HG03469 (cell line): Measurements from ENCODE around the gene PCNP.
"Not testable (repeated sequence)": the region's sequence is repeated elsewhere in the genome, so short reads cannot be mapped to it uniquely, and the experiment has no call there.

ENCODE experiments used
- ATAC-seq: cut with Tn5 transposase; IDR thresholded peaks from one replicate; pipeline ENCODE4 v1.9.1; 2021; ENCODE audit warnings: mild to moderate bottlenecking, moderate library complexity, moderate number of reproducible peaks; ENCODE audit not compliant: unreplicated experiment

PCNP gene

DNA sequence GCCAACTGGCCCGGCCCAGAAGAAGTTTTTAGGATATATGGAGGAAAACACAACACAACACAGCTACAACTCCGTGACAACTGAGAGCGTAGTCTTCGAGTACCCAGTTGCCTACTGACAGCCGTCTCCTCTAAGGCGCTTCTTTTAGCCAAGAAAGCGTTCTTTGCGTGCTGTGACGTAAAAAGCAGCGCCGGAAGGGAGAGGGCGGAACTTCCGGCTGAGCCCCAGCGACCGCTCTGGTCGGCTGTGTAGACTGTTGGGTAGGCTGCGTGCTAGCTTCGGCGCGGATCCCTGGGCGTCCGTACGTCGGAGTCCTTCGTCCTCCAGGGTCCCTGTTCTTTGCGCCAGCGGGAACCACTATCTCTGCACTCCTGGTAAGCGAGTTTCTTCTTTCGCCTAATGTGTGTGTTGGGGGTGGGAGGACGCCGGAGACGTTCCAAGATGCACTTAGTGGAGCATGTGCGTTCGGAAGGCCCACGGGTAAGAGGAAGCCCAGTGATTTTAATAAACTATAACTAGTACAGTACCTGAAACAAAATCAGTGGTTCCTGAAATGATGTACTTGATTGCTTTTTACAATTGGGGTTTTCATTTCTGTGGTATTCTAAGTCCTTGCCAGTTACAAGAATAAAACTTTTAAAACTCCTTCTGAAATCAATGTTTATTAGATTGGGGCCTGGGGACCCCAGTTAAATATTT, 12.2 kb upstream of the PCNP start, which contains the start of gene TRMT10C:
Gene TRMT10C, plus strand, starts transcription at position 239 of the 699 bp plus-strand sequence. CDS start 2,914 bp downstream, outside the sequence.
- peak; percentile 99 for ATAC-seq

DNA sequence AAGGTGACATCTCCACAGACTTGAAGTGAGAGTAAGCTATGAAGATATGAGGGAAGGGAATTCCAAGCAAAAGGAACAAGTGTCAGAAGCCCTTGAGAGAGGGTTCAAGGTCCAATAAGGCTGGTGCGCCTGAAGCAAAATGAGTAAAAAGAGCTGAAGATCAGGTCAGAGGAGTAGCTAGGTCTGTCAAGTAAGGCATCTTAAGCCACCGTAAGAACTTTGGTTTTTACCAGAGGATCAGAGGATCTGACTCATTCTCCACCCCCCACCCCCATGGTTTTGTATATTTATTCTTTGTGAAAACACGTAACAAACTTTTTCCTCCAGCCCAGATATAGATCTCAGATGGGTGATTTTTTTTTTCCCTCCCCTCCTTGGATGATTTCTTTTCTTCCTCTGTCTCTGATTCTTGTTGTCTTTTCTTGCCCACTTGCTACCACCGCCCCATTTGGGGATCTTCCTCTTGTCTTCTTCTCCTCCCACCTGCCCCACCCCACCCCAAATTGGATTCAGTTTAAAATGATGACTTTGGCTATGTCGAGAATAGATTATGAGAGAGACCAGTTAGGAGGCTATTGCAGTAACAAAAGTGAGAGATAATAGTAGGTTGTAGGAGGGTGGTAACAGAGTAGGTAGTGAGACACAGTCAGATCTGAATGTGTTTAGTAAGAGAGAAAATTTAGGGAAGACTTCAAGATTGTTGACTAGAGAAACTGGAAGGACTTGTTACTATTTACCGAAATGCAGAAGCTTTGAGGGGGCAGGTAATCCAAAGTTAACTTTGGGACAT, 6.3 kb upstream of the PCNP start:
- no peak for ATAC-seq

DNA sequence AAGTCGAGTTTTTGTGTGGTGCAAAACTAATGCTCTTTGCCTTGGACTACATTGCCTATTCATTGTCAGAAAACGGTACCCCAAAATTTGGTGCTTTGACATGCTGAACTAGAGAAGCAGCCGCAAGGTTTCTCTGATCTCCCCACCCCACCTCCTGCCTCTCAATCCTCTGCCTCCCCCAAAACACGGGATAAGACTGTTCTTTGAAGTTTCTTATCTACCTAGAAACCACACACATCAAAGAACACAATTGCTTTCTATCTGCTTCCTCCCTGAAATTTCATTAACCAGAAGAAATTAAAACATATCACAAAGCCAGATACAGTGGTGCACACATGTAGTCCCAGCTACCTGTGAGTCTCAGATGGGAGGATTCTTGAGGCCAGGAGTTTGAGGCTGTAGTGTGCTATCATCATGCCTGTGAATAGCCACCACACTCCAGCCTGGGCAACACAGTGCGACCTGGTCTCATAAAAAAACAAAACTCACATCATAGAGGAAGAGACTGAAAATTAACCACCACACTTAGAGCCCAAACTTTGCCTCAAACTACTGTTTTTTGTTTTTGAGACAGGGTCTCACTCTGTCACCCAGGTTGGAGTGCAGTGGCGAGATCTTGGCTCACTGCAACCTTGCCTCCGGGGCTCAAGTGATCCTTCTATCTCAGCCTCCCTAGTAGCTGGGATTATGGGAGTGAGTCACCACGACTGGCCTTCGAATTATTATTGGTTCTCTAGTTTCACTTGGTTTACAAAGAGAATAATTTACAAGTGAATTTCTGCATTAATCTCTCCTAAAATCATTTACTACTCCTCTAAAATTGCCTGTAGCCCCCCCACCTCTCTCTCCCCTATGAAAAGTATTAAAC, 2.7 kb upstream of the PCNP start:
- ATAC-seq: no peak

DNA sequence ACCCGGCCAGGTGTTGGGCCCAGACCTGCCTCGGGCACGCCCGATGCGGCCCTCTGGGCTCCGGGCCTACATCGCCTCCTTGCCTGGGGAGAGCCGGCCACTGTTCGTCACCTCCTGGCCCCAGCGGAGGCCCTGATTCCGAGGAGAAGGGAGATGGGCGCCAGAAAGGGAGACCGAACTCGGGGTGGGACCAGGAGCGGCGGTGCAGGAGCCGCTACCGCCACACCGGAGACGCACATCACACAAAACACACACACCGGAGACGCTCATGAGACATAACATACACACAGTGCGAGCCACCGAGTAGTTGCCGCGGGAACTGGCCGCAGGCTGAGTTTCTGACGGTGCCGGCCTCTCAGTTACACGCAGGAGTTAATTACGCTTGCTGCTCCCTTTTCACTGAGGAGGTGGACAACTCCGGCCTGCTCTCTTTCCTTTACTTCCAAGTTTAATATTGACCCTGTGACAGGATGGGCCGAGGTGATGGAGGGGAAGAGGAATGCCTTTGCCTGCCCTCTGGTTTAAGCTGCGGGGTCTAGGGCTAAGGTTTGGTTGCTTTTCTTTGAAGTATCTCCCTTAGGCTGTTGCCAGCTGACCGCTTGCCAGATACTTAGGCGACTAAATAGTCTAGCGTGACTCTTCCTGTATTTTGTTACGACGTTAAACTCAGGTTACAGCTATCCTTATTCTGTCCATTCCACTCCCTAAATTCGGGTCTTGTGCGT, 570 bp downstream of the PCNP start:
- peak; percentile 29 for ATAC-seq

DNA sequence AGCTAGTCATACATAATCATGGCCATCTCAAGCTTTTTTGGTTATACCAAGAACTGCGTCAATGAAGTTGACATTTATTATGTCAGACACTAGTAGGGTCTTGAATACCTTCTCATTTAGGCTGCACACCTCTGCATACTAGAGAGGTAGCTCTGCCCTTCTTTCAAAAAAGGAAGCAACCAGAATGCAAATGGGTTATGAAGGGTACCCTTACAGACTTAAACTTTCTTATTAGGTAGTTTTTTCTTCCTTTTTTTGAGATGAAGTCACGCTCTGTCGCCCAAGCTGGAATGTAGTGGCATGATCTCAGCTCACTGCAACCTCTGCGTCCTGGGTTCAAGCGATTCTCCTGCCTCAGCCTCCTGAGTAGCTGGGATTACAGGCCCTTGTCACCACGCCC, 3.3 kb downstream of the PCNP start:
- no peak for ATAC-seq

DNA sequence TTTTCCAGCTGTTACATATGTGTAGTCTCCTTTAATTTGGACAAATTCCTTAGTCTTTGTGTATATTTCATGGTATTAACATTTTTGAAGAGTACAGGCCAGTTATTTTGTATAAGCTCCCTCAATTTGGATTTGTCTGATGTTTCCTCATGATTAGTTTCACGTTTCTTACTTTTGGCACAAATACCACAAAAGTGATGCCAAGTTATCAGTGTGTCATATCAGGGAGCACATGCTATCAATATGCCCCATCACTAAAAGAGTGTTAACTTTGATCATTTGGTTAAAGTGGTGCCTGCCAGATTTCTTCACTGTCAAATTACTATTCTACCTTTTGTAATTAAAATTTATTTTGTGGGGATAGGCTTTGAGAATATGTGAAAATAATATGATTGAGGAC, 14.6 kb downstream of the PCNP start:
- ATAC-seq: no peak

DNA sequence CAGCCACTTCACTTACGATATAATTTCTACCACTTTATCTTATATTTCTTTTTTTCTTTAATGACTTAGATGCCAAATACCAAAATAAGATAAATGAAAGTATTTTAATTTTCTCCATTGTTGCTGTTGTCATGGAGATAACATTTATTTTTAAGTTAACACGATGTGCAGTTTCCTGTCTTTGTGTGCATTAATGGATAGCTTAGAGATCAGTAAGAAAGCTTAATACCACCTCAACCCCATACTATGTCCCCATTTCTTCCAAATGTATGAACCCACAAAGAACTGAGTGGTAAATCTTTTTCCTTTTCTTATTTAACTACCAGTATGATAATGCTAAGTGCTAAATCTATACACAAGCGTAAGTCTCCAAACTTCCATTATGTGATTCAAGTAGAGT, 17.1 kb downstream of the PCNP start:
- ATAC-seq: no peak

DNA sequence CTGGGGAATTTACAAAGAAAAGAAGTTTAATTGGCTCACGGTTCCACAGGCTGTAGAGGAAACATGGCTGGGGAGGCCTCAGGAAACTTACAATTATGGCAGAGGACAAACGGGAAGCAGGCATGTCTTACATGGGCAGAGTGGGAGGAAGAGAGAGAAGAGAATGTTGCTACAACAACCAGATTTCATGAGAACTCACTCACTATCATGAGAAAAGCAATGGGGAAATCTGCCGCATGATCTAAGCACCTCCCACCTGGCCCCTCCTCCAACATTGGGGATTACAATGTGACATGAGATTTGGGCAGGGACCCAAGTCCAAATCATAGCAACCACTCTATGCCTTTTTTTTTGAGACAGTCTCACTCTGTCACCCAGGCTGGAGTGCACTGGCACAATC, 28.8 kb downstream of the PCNP start:
- no peak for ATAC-seq

DNA sequence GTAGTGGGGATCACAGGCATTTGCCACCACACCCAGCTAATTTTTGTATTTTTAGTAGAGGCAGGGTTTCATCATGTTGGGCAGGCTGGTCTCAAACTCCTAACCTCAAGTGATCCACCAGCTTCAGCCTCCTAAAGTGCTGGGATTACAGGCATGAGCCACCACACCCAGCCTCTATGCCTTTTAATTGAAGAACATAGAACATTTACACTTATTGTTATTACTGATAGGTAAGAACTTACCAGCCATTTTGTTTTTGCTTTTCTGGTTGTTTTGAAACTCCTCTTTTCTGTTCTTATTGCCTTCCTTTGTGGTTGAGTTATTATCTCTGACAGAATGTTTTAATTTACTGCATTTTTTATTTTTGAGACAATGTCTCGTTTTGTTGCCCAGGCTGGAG, 29.2 kb downstream of the PCNP start:
- no peak for ATAC-seq

DNA sequence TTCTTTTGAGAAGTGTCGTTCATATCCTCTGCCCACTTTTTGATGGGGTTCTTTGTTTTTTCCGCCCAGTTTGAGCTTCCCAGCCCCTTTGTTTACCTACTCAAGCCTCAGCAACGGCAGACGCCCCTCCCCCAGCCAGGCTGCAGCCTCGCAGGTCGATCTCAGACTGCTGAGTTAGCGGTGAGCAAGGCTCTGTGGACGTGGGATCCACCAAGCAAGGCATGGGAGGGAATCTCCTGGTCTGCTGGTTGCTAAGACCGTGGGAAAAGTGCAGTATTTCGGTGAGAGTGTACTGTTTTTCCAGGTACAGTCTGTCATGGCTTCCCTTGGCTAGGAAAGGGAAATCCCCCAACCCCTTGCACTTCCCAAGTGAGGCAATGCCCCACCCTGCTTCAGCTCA, 31.4 kb downstream of the PCNP start:
- not testable (repeated sequence) for ATAC-seq

DNA sequence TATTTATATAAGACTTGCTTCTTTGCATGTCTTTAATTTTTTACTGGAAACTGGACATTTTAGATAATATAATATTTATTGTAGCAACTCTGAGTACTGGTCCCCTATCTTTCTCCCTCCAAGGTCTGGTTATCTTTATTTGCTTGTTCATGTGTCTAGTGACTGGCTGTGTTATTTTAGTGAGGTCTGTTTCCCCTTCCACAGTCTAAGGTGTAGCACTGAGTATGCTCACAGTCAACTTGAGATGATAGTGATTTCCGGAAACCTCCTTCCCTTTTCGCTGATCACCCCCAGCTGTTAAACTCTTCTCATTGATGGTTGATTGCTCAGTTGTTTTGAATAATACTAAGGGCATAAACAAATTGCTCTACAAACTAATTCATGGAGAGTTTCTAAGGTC, 37.0 kb downstream of the PCNP start:
- ATAC-seq: peak; percentile 46

DNA sequence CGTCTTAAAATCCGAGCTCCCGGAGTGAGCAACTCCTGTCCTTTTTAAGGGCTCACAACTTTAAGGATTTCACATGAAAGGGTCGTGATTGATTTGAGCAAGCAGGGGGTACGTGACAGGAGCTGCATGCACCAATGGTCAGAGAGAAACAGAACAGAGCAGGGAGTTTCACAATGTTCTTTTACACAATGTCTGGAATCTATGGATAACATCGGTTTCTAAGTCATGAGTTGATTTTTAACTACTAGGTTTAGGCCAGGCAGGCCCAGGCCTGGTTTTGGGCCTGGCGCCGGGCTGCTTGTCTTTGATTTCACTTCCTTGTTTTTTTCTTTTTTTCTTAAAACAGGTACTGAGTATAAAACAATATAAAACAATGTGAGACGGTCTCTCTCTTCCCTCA, 39.0 kb downstream of the PCNP start:
- not testable (repeated sequence) for ATAC-seq

DNA sequence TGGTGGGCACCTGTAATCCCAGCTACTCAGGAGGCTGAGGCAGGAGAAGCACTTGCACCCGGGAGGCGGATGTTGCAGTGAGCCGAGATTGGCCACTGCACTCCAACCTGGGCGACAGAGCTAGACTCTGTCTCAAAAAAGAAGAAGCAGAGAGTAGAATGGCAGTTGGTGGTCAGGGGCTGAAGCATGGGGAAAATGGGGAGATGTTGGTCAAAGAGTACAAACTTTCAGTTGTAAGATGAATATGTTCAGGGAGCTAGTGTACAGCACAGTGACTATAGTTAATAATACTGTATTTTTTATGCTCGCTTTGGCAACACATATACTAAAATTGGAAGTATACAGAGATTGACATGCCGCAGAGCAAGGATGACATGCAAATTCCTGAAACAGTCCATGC, 41.5 kb downstream of the PCNP start:
- ATAC-seq: no peak

DNA sequence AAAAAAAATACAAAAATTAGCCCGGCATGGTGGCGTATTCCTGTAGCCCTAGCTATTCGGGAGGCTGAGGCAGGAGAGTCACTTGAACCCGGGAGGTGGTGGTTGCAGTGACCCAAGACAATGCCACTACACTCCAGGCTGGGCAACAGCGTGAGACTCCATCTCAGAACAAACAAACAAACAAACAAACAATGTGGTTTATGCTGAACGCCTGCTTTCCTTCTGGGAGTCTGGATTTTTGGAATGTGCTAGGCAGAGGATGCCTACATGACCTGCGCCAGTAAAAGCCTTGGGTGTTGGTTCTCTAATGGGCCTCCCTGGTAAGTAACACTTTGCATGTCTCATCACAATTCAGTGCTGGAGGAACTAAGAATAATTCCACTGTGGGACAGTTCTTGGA, 43.5 kb downstream of the PCNP start:
- ATAC-seq: no peak

DNA sequence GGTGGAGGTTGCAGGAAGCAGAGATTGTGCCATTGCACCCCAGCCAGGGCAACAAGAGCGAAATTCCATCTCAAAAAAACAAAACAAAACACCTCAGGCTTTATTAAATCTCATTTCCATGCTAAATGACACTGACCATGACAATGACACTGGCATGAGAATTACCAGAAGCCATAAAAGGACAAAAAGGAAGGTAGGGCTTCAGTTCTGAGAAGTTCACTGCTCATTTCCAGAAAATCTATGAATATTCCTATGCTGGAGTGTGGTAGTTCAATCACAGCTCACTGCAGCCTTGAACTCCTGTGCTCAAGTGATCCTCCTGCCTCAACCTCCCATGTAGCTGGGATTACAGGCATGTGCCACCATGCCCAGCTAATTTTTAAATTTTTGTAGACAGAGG, 44.7 kb downstream of the PCNP start:
- no peak for ATAC-seq

DNA sequence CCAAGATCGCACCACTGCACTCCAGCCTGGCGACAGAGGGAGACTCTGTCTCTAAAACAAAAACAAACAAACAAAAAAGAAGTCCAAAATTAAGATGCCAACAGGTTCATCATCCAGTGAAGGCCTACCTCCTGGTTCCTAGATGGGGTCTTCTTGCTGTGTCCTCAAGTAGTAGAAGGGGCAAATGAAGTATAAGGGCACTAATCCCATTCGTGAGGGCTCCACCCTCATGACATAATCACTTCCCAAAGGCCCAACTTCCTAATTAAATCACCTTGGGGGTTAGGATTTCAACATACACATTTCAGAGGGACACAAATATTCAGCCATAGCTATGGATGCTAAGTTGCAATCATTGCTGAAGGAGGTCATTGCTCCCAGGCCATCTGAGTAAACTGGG, 45.8 kb downstream of the PCNP start:
- no peak for ATAC-seq

DNA sequence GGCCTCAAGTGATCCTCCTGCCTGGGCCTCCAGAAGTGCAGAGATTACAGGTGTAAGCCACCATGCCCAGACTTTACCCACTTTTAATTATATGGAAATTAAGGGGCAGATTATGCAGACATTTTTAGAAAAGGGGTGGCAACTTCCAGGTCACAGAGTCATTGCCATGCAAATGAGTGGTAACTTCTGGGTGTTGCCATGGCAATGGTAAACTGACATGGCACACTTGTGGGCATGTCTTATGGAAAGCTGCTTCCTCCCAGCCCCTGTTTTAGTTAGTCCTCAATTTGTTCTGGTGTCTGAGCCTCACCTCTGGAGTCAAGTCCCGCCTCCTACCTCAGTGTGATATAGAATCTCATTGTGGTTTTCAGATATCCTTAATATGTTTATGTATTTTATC, 49.7 kb downstream of the PCNP start:
- no peak for ATAC-seq

DNA sequence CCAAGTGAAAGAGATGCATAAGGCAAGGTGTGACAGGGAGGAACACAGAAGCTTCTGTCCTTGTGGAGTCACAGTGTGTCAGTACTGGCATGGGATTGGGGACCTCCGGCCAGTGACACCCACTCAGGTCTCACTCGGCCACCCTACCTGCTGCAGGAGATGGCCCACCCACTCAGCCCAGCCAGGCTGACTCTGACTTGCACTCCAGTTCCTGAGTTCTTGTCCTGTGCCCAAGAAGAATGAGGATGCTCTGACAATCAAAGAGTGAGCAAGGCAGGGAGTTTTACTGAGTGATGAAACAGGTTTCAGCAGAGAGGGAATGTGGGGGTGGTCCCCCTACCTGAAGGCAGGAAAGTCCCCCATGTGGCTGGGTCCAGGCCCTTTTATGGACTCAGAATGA, 50.9 kb downstream of the PCNP start:
- no peak for ATAC-seq

DNA sequence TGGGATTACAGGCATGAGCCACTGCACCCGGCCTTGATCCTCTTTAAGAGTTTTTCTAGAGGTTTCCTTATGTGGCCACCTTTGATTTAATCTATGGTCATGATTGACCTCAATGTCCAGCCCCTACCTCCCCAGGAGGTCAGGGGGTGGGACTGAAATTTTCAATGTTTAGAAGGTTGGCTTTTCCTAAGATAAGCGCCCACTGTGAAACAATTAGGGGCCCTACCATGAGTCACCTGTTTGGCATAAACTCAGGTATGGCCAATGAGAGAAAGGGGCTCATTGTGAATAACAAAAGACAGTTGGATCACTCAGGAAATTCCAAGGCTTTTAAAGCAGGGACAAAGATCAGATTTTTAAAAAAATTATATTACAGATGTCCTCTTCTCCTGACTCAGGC, 51.9 kb downstream of the PCNP start:
- ATAC-seq: no peak

DNA sequence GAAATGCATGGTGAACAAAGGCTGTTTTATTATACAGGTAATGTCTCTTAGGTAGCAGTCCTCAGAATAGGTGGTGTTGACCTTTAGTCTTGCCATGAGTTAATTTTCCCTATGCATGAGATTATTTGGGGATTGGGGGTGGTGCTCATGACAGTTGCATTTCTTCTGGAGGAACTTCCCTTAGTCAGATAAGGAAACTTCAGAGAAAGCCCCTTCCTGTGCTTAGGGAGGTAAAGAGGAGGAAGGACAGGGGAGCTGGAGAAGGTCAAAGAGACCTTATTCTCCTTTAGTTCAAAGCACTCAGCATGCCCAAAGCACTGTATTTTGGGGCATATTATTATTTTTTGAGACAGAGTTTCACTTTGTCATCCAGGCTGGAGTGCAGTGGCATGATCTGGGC, 55.2 kb downstream of the PCNP start:
- no peak for ATAC-seq
